HUES64 (cell line): Measurements from ENCODE around the gene BRME1.
A peak's percentile ranks its signal among the peaks of the same experiment; 100 is the strongest.

Experiments used
- H3K27ac ChIP-seq: 2 replicates; pipeline ENCODE4 v1.7.0; 2013; ENCODE audit warnings: low read depth, low read length, inconsistent platforms
- H3K27me3 ChIP-seq: 2 replicates; pipeline ENCODE4 v1.6.1; 2013; ENCODE audit warnings: mild to moderate bottlenecking, low read length; ENCODE audit not compliant: insufficient read depth
- H3K36me3 ChIP-seq: 2 replicates; pipeline ENCODE4 v1.6.1; 2013; ENCODE audit warnings: mild to moderate bottlenecking, low read length; ENCODE audit not compliant: insufficient read depth
- H3K4me1 ChIP-seq: 2 replicates; pipeline ENCODE4 v1.6.1; 2013; ENCODE audit warnings: mild to moderate bottlenecking, low read length, moderate library complexity; ENCODE audit not compliant: insufficient read depth
- H3K4me3 ChIP-seq: 2 replicates; pipeline ENCODE4 v1.5.1; 2013; ENCODE audit warnings: mild to moderate bottlenecking, low read length, moderate library complexity
- H3K9ac ChIP-seq: 2 replicates; pipeline ENCODE4 v1.6.1; 2013; ENCODE audit warnings: mild to moderate bottlenecking, low read depth, low read length
- H3K9me3 ChIP-seq: 2 replicates; pipeline ENCODE4 v1.6.1; 2013; ENCODE audit warnings: low read depth, low read length; ENCODE audit not compliant: insufficient read depth
- WGBS: fragments of 150-250, 120-280 bp; methylation state at CpG from one replicate; pipeline ENCODE4 v1.1.7; 2013; ENCODE audit warnings: missing lambda C conversion rate; 5-methylcytosine and 5-hydroxymethylcytosine counted together

BRME1 gene

GRCh38 chr19:13841086-13841961 is 64.6 kb downstream of the BRME1 start:
- H3K4me3 ChIP-seq: peak overlapping the region; percentile 79
- no peaks in the 10 kb centered on the region for H3K36me3 ChIP-seq
- H3K27ac ChIP-seq: no peak overlapping the region
- H3K9ac ChIP-seq: peak overlapping the region; percentile 55; the same call in 1 of the 2 replicates
- H3K27me3 ChIP-seq: no peaks in the 10 kb centered on the region
- peaks cover 22% of the 10 kb centered on the region for H3K4me1 ChIP-seq
- WGBS: 91% methylated on average over 26 of the region's 26 CpGs
- no peaks in the 10 kb centered on the region for H3K9me3 ChIP-seq

DNA sequence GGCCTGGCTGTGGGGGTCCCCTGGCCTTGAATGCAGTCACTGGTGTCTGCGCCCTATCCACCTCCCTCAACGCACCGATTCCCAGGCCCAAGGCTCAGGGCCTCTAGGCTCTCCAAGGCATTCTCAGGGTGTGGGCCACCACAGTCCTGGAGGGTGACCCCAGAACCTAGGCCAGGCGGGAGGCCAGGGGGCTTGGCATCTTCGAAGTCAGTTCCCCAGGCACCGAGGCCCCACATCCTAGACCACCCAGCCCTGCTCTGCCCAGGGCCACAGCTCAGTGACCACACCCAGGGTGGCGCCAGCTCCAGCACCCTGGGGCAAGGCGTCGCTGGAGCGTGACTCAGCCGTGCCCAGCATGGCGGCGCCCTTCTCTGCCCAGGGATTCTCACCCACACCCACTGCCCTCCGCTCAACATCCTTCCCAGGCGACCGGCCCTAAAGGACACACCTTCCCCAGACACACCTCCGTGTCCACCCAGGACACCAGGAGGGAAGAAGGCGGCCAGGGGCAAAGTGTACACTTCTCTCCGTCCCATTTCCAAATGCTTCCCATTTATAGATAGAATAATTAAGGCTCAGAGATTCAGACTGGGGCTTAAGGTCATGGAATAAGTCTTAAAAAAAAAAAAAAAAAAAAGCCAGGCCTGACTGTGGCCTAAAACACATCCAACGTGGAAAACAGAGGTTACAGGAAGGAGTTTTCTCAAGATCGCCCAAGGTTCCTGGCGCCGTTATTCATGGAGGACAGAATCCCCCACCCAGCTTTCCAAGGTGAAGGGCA is 65.4 kb downstream of the BRME1 start:
- Histone ChIP-seq H3K36me3 (no peaks in the 10 kb centered on the region; the same call in 1 of the 2 replicates), H3K4me1 (peaks cover 22% of the 10 kb centered on the region), H3K4me3 (peak overlapping the region; percentile 79), H3K27ac (no peak overlapping the region), H3K9ac (peak overlapping the region; percentile 55; the same call in 1 of the 2 replicates), H3K27me3 (no peaks in the 10 kb centered on the region), H3K9me3 (no peaks in the 10 kb centered on the region)
- 93% methylated on average over 21 of the region's 23 CpGs for WGBS

DNA sequence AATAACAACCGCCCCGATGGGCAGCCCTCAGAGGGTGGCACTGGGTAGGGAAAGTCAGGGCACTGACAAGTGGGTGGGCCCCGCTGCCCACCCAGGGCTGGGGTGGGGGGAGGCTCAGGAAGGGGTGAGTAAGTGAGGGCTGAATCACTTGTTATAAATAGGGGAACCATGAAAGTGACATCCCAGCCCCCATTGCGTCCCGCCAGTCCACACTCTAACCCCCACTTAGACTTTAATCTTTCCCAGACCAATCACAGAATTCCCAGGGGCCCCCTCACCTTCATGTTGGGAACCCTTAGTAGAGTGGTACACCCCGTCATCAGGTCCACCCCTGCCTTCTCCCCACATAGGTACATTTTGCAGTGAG is 66.0 kb downstream of the BRME1 start:
- H3K27ac ChIP-seq: no peak overlapping the region

DNA sequence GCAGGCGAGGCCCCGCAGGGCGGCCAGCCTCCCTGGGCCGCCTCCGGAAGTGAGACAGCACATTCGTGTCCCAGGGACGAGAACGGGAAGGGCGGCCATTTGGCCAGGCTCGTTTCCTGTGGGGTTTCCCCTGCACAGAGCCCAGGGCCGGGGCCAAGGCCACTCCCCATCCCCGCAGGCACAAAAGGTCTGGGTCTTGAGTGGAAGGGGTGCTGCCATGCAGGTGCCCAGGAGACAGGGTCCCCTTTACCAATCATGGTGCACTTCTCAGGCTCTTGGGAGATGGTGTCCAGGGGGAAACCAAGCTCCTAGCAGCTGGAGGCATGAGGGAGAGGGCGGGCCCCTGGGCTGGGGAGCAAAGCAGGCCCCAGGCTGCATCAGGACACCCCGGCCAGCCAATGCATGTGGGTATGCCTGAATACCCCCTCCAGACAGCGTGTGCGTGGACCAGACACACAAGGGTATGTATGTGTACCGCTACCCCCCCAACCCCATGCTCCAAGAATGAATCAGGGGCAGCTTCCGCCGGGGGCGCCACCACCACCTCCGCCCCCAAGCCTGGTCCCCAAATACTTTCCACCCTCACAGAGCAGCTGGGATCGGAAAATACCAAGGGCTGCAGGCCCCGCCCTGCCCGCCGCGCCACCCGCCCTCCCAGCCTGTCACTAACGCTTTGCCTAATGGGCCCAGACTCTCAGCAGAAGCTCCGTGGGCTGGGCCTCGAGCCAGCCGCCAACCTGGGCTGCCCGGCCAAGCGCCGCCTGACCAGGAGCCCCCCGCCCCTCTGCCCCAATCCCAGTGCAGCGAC is 66.6 kb downstream of the BRME1 start:
- Histone ChIP-seq H3K4me3 (no peak overlapping the region), H3K36me3 (no peaks in the 10 kb centered on the region; the same call in 1 of the 2 replicates), H3K4me1 (peaks cover 22% of the 10 kb centered on the region), H3K9ac (0 out of 2 replicates have a peak overlapping the region, but pooled peaks have one; percentile 31), H3K27ac (no peak overlapping the region), H3K9me3 (no peaks in the 10 kb centered on the region), H3K27me3 (no peaks in the 10 kb centered on the region)
- 86% methylated on average over 36 of the region's 36 CpGs for WGBS

More for the DNA sequence above, 66.0 kb downstream of the BRME1 start:
- Histone ChIP-seq H3K9ac (no peak overlapping the region; the same call in 1 of the 2 replicates), H3K4me1 (peaks cover 22% of the 10 kb centered on the region), H3K4me3 (peak overlapping the region; percentile 79; the same call in 1 of the 2 replicates), H3K9me3 (no peaks in the 10 kb centered on the region), H3K27me3 (no peaks in the 10 kb centered on the region), H3K36me3 (no peaks in the 10 kb centered on the region; the same call in 1 of the 2 replicates)
- 86% methylated on average over 6 of the region's 6 CpGs for WGBS

DNA sequence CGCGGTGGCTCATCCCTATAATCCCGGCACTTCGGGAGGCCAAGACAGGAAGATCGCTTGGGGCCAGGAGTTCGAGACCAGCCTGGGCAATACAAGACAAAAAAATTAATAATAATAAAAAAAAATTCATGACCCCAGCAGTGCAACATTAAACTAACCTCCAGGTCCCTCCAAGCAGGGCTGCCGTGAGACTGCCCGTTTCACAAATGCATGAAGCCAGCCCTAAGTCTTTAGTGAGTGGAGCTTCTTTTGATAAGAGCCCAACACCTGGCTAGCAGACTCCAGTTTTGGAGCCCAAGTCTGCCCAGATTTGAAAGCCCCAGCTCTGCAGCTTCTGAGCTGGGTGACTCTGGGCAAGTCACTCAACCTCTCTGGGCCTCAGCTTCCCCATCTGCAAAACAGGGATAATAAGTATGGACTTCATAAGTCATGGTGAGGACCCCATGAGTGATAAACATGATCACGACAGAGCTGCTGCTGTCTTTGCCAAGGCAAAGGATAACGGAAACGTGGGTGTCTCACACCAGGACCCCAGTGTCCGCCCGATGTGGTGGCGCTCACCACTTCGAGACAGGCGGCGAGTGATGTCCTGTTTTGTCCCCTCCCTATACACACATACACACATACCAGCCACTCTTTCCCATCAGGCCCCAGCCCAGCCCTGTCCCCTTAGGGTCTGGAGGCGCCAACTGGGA is 67.3 kb downstream of the BRME1 start:
- Histone ChIP-seq H3K9me3 (no peaks in the 10 kb centered on the region), H3K27me3 (no peaks in the 10 kb centered on the region), H3K9ac (0 out of 2 replicates have a peak overlapping the region, but pooled peaks have one; percentile 31), H3K4me3 (no peak overlapping the region), H3K36me3 (no peaks in the 10 kb centered on the region; the same call in 1 of the 2 replicates), H3K27ac (no peak overlapping the region), H3K4me1 (peaks cover 15% of the 10 kb centered on the region)
- 96% methylated on average over 17 of the region's 18 CpGs for WGBS

DNA sequence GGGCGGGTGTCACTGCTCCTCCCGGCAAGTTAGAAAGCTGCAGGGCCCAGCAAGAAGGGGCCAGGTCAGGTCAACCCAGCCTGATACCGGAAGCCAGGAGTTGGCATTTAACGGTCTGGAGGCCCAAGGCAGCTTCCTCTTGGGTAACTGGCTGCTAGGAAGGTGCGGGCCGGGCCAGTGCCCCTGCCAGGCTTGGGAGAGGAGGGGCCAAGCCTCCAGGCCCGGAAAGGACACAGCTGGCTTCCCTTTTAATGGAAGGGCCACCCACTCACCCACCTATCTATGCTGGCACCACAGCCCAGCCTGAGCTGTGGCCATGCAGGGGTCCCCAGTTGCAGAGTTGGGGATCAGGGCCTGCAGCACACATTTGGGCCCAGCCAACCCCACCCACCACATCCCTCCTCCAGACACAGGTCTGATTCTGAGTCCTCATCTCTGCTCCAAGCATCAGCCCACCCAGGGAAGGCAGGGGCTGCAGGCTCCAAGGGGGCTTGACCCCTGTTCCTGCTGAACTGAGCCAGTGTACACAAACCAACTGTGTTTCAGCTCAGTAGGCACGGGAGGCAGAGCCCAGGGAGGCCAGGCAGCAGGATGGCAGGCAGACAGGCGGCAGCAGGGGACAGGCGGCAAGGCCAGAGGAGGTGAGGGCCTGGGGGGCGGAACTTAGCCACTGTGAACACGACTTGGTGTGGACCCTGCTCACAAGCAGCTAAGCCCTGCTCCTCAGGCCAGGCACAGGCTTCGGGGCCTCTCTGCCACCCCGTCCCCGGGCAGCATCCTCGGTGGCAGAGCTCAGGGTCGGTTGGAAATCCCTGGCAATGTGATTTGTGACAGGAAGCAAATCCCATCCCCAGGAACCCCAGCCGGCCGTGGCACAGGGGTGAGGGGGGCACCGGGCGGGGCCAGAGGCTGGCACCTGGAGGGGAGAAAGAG is 69.9 kb downstream of the BRME1 start:
- WGBS: 90% methylated on average over 21 of the region's 21 CpGs
- Histone ChIP-seq H3K27me3 (no peaks in the 10 kb centered on the region), H3K4me3 (no peak overlapping the region), H3K9ac (no peak overlapping the region), H3K4me1 (0 out of 2 replicates have a peak, but pooled peaks cover 5% of the 10 kb centered on the region), H3K36me3 (peaks cover 1% of the 10 kb centered on the region), H3K27ac (0 out of 2 replicates have a peak overlapping the region, but pooled peaks have one; percentile 13), H3K9me3 (no peaks in the 10 kb centered on the region)

DNA sequence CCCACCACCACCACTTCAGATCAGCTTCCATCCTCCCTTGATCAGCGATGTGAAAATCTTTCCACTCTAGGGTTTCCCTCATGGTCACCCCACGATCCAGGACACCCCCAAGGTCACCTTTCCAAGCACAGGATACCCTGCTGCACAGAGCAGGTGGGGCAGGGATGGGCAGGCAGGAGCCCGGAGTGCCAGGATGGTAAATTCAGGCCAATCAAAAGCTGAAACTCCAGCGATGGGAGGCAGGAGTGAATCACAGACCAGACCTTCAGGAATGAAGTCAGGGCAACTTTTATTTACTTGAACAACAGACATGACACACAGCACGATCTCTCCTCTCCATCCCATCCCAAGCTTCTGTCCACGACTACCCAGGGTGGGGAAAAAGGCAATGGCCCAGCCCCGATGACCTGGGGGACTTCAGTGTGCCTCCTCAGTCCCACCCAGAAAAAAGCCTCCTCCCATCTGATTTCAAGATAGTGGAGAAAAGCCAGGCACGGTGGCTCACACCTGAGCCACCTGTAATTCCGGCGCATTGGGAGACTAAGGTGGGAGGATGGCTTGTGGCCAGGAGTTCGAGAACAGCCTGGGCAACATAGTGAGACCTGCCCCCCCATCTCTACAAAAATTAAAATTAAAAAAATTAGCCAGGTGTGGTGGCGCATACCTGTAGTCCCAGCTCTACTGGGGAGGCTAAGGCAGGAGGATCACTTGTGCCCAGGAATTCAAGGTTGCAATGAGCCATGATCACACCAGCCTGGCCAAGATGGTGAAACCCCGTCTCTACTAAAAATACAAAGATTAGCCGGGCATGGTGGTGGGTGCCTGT is 71.5 kb downstream of the BRME1 start:
- H3K4me1 ChIP-seq: 0 out of 2 replicates have a peak, but pooled peaks cover 5% of the 10 kb centered on the region
- H3K27me3 ChIP-seq: no peaks in the 10 kb centered on the region
- H3K36me3 ChIP-seq: peaks cover 13% of the 10 kb centered on the region
- 92% methylated on average over 14 of the region's 14 CpGs for WGBS
- no peaks in the 10 kb centered on the region for H3K9me3 ChIP-seq
- H3K27ac ChIP-seq: no peak overlapping the region
- H3K4me3 ChIP-seq: no peak overlapping the region
- H3K9ac ChIP-seq: no peak overlapping the region

DNA sequence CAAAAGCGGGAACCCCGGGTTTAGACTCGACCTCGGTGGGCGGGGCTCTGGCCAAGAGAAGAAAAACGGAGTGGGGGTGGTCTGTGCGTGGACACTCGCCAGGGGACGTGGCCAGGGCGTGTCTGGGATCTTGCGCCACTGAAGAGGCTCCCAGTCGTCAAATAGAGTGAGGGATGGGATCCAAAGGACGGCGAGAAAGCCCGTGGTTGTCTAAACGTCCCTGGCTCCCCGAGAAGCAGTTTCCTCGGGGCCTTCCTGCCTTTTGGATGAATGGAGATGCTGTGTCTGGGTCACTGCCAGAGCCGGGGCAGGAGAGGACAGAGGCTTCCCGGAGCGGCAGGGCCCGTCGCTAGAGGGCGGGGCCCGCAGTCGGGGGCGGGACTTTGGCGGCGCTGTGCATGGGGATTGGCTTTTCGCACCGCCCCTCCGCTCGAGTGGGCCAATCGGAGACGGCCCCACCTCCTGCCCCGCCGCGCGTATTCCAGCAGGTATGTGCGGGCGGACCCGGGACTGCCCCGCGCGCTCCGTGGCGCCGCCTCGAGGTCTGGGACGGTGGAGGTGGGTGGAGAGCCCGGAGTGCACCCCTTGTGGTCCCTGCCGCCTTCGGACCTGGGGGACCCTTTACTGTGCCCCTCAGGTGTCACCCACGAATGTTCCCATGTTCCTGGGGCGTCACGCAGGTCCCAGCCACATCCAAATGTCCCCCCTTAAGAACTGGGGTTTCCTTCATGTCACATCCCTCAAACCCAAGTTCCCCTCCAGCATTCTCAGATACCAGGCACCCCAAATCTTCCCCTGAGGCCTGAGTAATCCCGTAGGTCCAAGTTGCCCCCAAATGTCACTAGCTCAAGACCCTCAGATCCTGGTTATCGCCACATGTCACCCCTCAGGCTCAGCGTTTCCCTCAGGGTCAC is 72.3 kb downstream of the BRME1 start:
- peak overlapping the region; percentile 19; the same call in 1 of the 2 replicates for H3K9ac ChIP-seq
- H3K4me1 ChIP-seq: no peaks in the 10 kb centered on the region
- peaks cover 19% of the 10 kb centered on the region for H3K36me3 ChIP-seq
- H3K27ac ChIP-seq: 0 out of 2 replicates have a peak overlapping the region, but pooled peaks have one; percentile 3
- 14% methylated on average over 59 of the region's 59 CpGs for WGBS
- H3K4me3 ChIP-seq: peak overlapping the region; percentile 49
- H3K9me3 ChIP-seq: no peaks in the 10 kb centered on the region
- no peaks in the 10 kb centered on the region for H3K27me3 ChIP-seq
